Endodermal cell (in vitro differentiated cells): ENCODE data around the gene ARVCF. TPM values are rescaled to one million over a fixed set of nuclear protein-coding genes. Genes with fewer than 3 reads are reported as not detected.

Experiments used
- DNase-seq: peaks from one replicate; pipeline ENCODE4 v3.0.0-alpha.2; 2017
- H3K27ac ChIP-seq: 2 replicates; pipeline ENCODE4 v1.5.1; 2013; ENCODE audit warnings: mild to moderate bottlenecking, low read depth, low read length, moderate library complexity
- H3K27me3 ChIP-seq: 2 replicates; pipeline ENCODE4 v1.6.1; 2013; ENCODE audit warnings: mild to moderate bottlenecking, low read length, moderate library complexity; ENCODE audit not compliant: insufficient read depth, control insufficient read depth, poor library complexity, severe bottlenecking
- H3K36me3 ChIP-seq: 2 replicates; pipeline ENCODE4 v1.7.0; 2013; ENCODE audit warnings: mild to moderate bottlenecking, low read length, moderate library complexity; ENCODE audit not compliant: control insufficient read depth, insufficient read depth
- H3K4me1 ChIP-seq: one replicate; pipeline ENCODE4 v1.7.0; 2013; ENCODE audit warnings: low read length; ENCODE audit not compliant: control insufficient read depth, insufficient read depth
- H3K4me3 ChIP-seq: 2 replicates; pipeline ENCODE4 v1.5.1; 2013; ENCODE audit warnings: mild to moderate bottlenecking, low read length, moderate library complexity
- H3K9ac ChIP-seq: 2 replicates; pipeline ENCODE4 v1.6.1; 2013; ENCODE audit warnings: mild to moderate bottlenecking, low read length, moderate library complexity; ENCODE audit not compliant: poor library complexity, severe bottlenecking; ENCODE audit errors: extremely low read depth
- H3K9me3 ChIP-seq: 2 replicates; pipeline ENCODE4 v1.6.1; 2013; ENCODE audit warnings: mild to moderate bottlenecking, low read length, moderate library complexity; ENCODE audit not compliant: control insufficient read depth
- H3K27ac Mint-ChIP-seq: 2 replicates; pipeline ENCODE4 v1.8.0; 2020; ENCODE audit warnings: mixed read lengths
- H3K27me3 Mint-ChIP-seq: 2 replicates; pipeline ENCODE4 v1.8.0; 2021; ENCODE audit warnings: mild to moderate bottlenecking, mixed read lengths; ENCODE audit not compliant: insufficient read depth
- H3K36me3 Mint-ChIP-seq: 2 replicates; pipeline ENCODE4 v1.8.0; 2020; ENCODE audit warnings: low read depth, mixed read lengths
- H3K4me1 Mint-ChIP-seq: 2 replicates; pipeline ENCODE4 v1.8.0; 2020; ENCODE audit warnings: mixed read lengths
- H3K4me3 Mint-ChIP-seq: 2 replicates; pipeline ENCODE4 v1.8.0; 2020; ENCODE audit warnings: mild to moderate bottlenecking, moderate library complexity, mixed read lengths
- H3K9me3 Mint-ChIP-seq: 2 replicates; pipeline ENCODE4 v1.8.0; 2020; ENCODE audit warnings: mild to moderate bottlenecking, mixed read lengths
- WGBS, 2 experiments: methylation state at CpG; one replicate each; pipeline versions ENCODE4 v1.1.5 to v1.1.7; 2013; ENCODE audit warnings: missing lambda C conversion rate in 2 of 2, mixed read lengths in 1 of 2; ENCODE audit not compliant: insufficient coverage in 1 of 2, insufficient read length in 1 of 2; 5-methylcytosine and 5-hydroxymethylcytosine counted together
- total RNA-seq, 2 donors: library from RNA; stranded (reverse); fragmentation: NEBNext Ultra II Directional in 1 of 2; extraction: Animal tissue kit (Norgen Biotek cat#: 25700) in 1 of 2; gene quantifications; 2 replicates in 1 of 2; 3 replicates in 1 of 2; pipeline ENCODE4 v1.2.1, GENCODE V29; 2021
- TF ChIP-seq, protein P1 (sequence below): fragments of 200-600 bp; sonication (generic); conservative IDR thresholded peaks from 2 replicates; pipeline ENCODE4 v1.5.0; 2021; ENCODE audit warnings: antibody characterized with exemption, mild to moderate bottlenecking

ARVCF gene
- total RNA-seq, 2 donors from 2014 or later: 48.3 to 61.3 TPM

DNA sequence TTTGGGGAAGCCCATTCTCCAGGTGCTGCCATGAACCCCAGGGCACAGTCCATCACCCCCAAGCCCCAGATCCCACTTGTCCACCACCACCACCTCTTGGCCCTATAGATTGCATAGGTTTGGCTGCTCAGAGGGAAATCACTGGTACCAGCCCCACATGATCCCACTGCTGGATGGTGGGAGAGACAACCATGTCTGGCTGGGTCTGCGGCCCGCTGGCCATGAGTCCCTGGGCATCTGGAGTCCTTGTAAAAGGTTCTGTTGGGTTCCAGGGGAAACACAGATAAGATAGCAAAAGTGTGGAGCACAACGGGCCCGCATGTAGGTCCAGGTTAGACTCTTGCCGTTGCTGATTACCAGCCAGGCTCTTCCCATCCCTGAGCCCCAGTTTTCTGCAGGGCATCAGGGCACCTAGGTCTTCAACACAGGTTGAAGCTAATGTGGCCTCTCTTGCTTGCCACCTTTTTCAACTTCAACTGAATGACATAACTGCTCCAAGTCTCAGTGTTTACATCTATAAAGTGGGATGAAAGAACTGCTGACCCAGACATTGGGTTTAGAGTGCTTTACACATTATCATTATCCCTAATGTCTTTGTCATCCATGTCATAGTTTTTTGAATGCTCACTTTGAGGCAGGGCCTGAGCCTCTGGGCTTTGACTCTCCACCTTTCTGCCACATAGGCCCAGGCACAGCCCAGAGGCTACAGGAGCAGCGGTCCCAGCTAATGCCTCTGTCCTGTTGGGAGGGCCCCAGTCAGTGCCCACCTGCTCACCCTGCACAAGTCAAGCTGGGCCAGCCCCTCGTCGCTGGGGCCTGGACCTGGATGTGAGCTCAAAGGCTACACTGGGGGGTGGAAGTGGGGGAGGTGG, 3.3 kb upstream of the ARVCF start:
- H3K4me3 ChIP-seq: peak overlapping the region; percentile 74
- H3K9me3 ChIP-seq: no peaks in the 10 kb centered on the region
- peak overlapping the region; percentile 85 for H3K4me3 Mint-ChIP-seq
- DNase-seq: no peak
- H3K9me3 Mint-ChIP-seq: no peaks in the 10 kb centered on the region
- TF ChIP-seq, protein P1, sequence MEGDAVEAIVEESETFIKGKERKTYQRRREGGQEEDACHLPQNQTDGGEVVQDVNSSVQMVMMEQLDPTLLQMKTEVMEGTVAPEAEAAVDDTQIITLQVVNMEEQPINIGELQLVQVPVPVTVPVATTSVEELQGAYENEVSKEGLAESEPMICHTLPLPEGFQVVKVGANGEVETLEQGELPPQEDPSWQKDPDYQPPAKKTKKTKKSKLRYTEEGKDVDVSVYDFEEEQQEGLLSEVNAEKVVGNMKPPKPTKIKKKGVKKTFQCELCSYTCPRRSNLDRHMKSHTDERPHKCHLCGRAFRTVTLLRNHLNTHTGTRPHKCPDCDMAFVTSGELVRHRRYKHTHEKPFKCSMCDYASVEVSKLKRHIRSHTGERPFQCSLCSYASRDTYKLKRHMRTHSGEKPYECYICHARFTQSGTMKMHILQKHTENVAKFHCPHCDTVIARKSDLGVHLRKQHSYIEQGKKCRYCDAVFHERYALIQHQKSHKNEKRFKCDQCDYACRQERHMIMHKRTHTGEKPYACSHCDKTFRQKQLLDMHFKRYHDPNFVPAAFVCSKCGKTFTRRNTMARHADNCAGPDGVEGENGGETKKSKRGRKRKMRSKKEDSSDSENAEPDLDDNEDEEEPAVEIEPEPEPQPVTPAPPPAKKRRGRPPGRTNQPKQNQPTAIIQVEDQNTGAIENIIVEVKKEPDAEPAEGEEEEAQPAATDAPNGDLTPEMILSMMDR: no peak
- WGBS, 2 experiments: 90 to 98% methylated on average over 5 to 8 of the region's 8 CpGs
- no peak overlapping the region for H3K27ac ChIP-seq
- H3K27ac Mint-ChIP-seq: no peak overlapping the region
- H3K27me3 Mint-ChIP-seq: peaks cover 48% of the 10 kb centered on the region
- H3K27me3 ChIP-seq: peaks cover 46% of the 10 kb centered on the region
- peaks cover 5% of the 10 kb centered on the region for H3K4me1 ChIP-seq
- no peak overlapping the region for H3K9ac ChIP-seq
- H3K4me1 Mint-ChIP-seq: peaks cover 8% of the 10 kb centered on the region
- no peaks in the 10 kb centered on the region for H3K36me3 ChIP-seq
- peaks cover 3% of the 10 kb centered on the region for H3K36me3 Mint-ChIP-seq

DNA sequence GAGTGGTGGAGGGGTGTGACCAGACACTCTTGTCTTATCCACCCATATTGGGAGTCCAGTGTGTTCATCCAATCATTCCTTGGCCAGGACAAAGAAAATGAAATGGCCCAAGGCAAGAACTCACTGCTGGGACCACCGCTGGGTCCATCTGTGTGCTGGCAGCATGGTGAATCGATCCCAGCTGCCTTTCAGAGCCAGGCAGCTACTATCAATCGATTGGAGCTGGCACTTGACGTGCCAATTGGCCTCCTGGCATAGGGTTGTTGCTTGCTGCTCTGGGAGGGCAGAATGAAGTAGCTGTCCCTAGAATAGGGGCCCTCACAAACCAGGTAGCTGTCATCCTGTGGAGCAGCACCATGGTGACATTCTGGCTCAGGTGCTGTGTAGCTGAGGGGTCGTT, 1.4 kb upstream of the ARVCF start:
- peaks cover 10% of the 10 kb centered on the region for H3K4me1 ChIP-seq
- peak overlapping the region; percentile 63 for H3K4me3 Mint-ChIP-seq
- H3K36me3 Mint-ChIP-seq: no peaks in the 10 kb centered on the region
- DNase-seq: no peak
- H3K9me3 Mint-ChIP-seq: no peaks in the 10 kb centered on the region
- peaks cover 52% of the 10 kb centered on the region for H3K27me3 ChIP-seq
- no peaks in the 10 kb centered on the region for H3K36me3 ChIP-seq
- H3K27ac Mint-ChIP-seq: no peak overlapping the region
- H3K4me3 ChIP-seq: no peak overlapping the region
- H3K27ac ChIP-seq: no peak overlapping the region
- H3K9ac ChIP-seq: no peak overlapping the region
- 83 to 90% methylated on average over 4 to 5 of the region's 5 CpGs for WGBS, 2 experiments
- peaks cover 8% of the 10 kb centered on the region for H3K4me1 Mint-ChIP-seq
- H3K27me3 Mint-ChIP-seq: peaks cover 55% of the 10 kb centered on the region
- TF ChIP-seq, protein P1: no peak
- no peaks in the 10 kb centered on the region for H3K9me3 ChIP-seq

- Histone ChIP-seq H3K36me3 (no peaks in the 10 kb centered on the region), H3K4me1 (peaks cover 10% of the 10 kb centered on the region), H3K27ac (no peak overlapping the region), H3K4me3 (peak overlapping the region; percentile 82), H3K9ac (no peak overlapping the region), H3K9me3 (no peaks in the 10 kb centered on the region), H3K27me3 (peaks cover 52% of the 10 kb centered on the region)
- Mint-ChIP-seq H3K4me1 (peaks cover 8% of the 10 kb centered on the region), H3K9me3 (no peaks in the 10 kb centered on the region), H3K27me3 (peaks cover 55% of the 10 kb centered on the region), H3K4me3 (peak overlapping the region; percentile 63), H3K27ac (no peak overlapping the region), H3K36me3 (no peaks in the 10 kb centered on the region)
- TF ChIP-seq, protein P1: no peak
- 59 to 62% methylated on average over 8 to 9 of the region's 9 CpGs for WGBS, 2 experiments
- DNase-seq: no peak
Measured at GRCh38 chr22:20017622-20017958, 967 bp upstream of the ARVCF start.
